Cardiac fibroblast (primary cell): ENCODE measurements around the gene ARMC3.

Experiments
- DNase-seq, 2 donors: peaks; one replicate each; pipeline versions ENCODE4 v3.0.0 to v3.0.0-alpha.2; 2010; ENCODE audit warnings: low read depth in 2 of 2
- H3K4me3 ChIP-seq, 2 donors: replicated peaks in 1 of 2; 1 replicate in 1 of 2; 2 replicates in 1 of 2; pipeline ENCODE4 v1.5.1; 2011; ENCODE audit warnings: low read depth in 2 of 2, low read length in 2 of 2, mild to moderate bottlenecking in 2 of 2, moderate library complexity in 1 of 2
- TF ChIP-seq, protein P1 (sequence below): IDR thresholded peaks from one replicate; pipeline ENCODE4 v1.5.1; 2011; ENCODE audit warnings: low read depth, mild to moderate bottlenecking, low read length, inconsistent platforms

Gene ARMC3

DNA sequence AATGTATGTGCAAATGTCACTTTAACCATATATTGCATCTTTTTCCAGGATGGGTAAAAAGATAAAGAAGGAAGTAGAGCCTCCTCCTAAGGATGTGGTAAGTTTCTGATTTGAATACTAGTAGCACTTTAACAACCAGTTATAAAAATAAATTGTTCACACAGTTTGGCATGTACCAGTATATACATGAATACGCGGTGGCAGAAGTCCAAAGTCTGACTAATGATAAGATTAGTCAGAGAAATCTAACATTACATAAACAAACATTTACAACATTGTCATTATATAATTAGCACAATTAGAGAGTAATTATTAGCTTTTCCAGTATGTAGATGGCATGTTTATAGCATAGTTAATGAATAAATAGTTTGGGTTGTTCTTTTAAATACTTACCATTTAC, 4.1 kb downstream of the ARMC3 start:
- H3K4me3 ChIP-seq: no peak overlapping the region
- TF ChIP-seq, protein P1, sequence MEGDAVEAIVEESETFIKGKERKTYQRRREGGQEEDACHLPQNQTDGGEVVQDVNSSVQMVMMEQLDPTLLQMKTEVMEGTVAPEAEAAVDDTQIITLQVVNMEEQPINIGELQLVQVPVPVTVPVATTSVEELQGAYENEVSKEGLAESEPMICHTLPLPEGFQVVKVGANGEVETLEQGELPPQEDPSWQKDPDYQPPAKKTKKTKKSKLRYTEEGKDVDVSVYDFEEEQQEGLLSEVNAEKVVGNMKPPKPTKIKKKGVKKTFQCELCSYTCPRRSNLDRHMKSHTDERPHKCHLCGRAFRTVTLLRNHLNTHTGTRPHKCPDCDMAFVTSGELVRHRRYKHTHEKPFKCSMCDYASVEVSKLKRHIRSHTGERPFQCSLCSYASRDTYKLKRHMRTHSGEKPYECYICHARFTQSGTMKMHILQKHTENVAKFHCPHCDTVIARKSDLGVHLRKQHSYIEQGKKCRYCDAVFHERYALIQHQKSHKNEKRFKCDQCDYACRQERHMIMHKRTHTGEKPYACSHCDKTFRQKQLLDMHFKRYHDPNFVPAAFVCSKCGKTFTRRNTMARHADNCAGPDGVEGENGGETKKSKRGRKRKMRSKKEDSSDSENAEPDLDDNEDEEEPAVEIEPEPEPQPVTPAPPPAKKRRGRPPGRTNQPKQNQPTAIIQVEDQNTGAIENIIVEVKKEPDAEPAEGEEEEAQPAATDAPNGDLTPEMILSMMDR: no peak
- DNase-seq: peak; percentile 32 to 86

DNA sequence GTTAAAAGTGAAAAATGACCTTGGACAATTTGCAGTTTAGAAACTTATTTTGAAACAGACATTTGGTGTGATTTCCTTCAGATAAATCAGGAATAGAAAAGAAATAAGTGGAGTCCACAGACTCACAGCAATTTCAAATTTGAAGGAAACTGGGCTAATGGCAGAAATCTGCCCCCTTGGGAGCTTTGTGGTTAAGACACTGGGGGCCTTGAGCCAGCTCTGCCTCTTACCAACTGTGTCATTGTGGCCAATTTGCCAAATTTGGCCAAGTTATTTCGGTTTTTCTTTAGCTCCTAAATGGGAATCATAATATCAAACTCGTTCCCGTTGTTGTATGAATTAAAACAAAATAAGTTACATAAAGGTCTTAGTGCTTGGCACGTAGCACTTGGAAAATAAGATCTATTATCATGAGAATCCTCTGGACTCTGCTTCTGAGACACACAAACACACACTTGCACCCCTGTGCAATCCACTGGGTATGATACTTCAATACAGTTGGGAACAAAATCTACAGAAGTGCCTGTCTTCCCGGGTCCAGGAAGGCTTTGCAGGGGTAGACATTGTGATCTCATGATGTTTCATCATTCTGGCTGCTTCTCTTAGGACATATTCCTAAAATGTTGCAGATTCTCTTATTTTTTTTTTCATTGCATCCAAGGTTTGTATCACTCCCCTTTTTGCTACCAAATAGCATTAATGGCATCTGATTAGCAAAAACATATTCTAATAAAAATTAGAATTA, 4.9 kb downstream of the ARMC3 start:
- no peak overlapping the region for H3K4me3 ChIP-seq
- DNase-seq: peak; percentile 9 to 56
- TF ChIP-seq, protein P1: no peak

DNA sequence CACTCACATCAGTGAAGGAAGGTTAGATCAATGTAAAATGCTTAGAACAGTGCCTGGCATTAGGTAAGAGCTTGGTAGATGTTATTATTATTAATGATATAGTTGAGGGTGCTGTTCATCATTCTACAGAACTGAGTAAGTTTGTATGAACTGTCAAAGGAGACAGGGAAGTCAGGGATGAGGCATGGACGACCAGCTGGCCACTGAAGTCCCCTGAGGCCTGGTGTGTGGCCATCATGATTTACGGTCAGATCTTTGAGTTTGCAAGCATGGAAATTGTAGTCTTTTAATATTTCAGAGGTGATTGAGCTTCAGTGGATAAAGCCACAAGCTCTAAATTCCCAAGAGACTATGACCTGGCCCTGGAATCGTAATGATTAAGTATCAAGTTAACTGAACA, 6.9 kb downstream of the ARMC3 start:
- TF ChIP-seq, protein P1: no peak
- DNase-seq: peak in 1 of 2 donors; percentile 27
- H3K4me3 ChIP-seq: no peak overlapping the region

GRCh38 chr10:22942437-22942836, 14.6 kb downstream of the ARMC3 start:
- no peak for DNase-seq
- TF ChIP-seq, protein P1: no peak
- H3K4me3 ChIP-seq: no peak overlapping the region

- DNase-seq: no peak
- TF ChIP-seq, protein P1: no peak
- H3K4me3 ChIP-seq: no peak overlapping the region
Observed at GRCh38 chr10:22945934-22946673, 18.3 kb downstream of the ARMC3 start.

GRCh38 chr10:22954970-22955369, 27.1 kb downstream of the ARMC3 start:
- TF ChIP-seq, protein P1: no peak
- H3K4me3 ChIP-seq: no peak overlapping the region
- DNase-seq: no peak
